Endothelial cell of coronary artery (primary cell): Measurements from ENCODE around the gene VWC2L. TPM values are rescaled to one million over a fixed set of nuclear protein-coding genes. Genes with fewer than 3 reads are reported as not detected.

Experiments
- total RNA-seq: library from RNA; depleted of rRNA; stranded (reverse); fragments of >200 nt; gene quantifications from 2 replicates; pipeline ENCODE4 v1.2.3, GENCODE V29; 2014

Gene VWC2L
- not detected in 2 replicates for total RNA-seq

DNA sequence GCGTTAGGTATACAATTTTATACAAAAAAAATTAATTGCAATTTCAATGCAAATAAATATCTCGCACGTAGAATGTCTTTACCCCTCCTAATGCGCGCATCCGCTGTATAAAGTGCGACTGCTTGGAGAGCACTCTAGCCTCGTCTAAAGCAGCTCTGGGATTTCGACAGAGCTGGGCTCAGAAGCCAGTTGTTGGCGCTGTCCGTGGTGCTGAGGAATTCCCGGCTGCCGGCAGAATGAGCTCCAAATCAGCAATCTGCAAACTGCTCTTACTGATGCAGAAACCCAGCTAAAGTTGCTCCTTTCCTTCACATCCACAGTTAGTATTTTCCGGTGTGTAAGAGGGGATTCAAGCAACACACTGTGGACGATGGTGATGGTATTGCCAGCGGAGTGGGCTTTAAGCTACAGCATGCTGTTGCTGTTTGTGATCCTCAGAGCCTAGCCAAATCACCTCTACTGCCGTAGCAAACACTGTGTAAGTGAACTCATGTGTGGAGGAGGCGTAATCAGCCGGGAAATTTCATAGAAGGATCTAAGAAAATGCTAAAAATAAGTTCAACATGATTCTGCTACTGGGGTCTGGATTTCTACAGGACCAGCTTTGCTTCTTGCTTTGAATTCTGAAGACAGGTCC lies at the start of gene VWC2L:
Gene VWC2L (plus strand): TSS at position 137 of the 637 bp plus-strand sequence. CDS start 3,140 bp downstream, outside the sequence.

